HUES48 (cell line): ENCODE results near the gene ELMOD3.
A peak's percentile ranks its signal among the peaks of the same experiment; 100 is the strongest.

ENCODE experiments used
- H3K27ac ChIP-seq: one replicate; pipeline ENCODE4 v1.7.0; 2013; ENCODE audit warnings: low read depth, low read length, inconsistent platforms
- H3K27me3 ChIP-seq: 2 replicates; pipeline ENCODE4 v1.6.1; 2013; ENCODE audit warnings: mild to moderate bottlenecking, low read length; ENCODE audit not compliant: control insufficient read depth, insufficient read depth
- H3K36me3 ChIP-seq: 2 replicates; pipeline ENCODE4 v1.6.1; 2013; ENCODE audit warnings: low read length; ENCODE audit not compliant: control insufficient read depth, insufficient read depth
- H3K4me1 ChIP-seq: 2 replicates; pipeline ENCODE4 v1.6.1; 2013; ENCODE audit warnings: mild to moderate bottlenecking, low read length; ENCODE audit not compliant: control insufficient read depth, insufficient read depth
- H3K4me3 ChIP-seq: 2 replicates; pipeline ENCODE4 v1.5.1; 2013; ENCODE audit warnings: mild to moderate bottlenecking, low read depth, low read length
- H3K9ac ChIP-seq: 2 replicates; pipeline ENCODE4 v1.6.1; 2013; ENCODE audit warnings: mild to moderate bottlenecking, low read depth, low read length, moderate library complexity
- H3K9me3 ChIP-seq: 2 replicates; pipeline ENCODE4 v1.6.1; 2013; ENCODE audit warnings: low read length; ENCODE audit not compliant: control insufficient read depth, insufficient read depth

Gene ELMOD3

GRCh38 chr2:85419009-85419675, 64.6 kb downstream of the ELMOD3 start:
- Histone ChIP-seq H3K36me3 (no peaks in the 10 kb centered on the region), H3K27ac (peak overlapping the region; percentile 85), H3K4me1 (peaks cover 23% of the 10 kb centered on the region), H3K9me3 (no peaks in the 10 kb centered on the region), H3K4me3 (peak overlapping the region; percentile 96), H3K27me3 (no peaks in the 10 kb centered on the region), H3K9ac (peak overlapping the region; percentile 91)

DNA sequence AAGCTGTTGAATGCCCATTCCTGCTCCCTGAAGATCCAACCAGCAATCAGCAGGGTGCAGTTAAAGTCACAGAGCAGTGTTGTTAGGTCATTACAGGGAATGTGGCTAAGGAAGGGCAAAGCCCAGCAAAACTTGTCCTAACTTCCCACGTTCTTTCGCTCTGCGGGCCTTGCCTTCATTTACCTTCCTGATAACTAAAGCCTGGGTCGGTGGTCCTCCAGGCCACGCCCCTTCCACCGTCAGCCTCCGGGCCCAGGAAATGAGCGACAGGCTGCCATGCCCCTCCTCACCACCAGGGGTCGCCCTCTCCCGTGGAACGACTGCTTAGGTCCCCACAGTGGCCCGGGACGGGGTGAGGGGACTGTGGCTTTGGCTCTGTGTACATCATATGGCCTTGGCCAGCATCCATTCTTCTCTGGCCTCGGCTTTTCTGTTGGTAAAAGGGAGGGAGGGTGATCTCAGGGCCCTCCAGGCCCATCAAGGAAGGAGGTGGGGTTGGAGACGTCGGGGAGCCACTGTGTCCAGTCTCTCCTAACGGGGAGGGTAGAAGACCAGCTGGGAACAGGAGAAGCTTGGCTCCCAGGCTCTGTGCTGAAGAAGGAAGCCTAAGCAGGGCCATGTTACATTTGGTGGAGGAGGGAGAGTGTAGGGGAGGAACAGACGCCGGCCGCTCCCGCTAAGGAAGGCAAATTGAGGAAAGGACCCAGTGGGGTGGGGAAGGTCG, 66.1 kb downstream of the ELMOD3 start:
- Histone ChIP-seq H3K27me3 (no peaks in the 10 kb centered on the region), H3K36me3 (no peaks in the 10 kb centered on the region), H3K9me3 (no peaks in the 10 kb centered on the region), H3K4me1 (peaks cover 23% of the 10 kb centered on the region), H3K27ac (peak overlapping the region; percentile 52), H3K4me3 (no peak overlapping the region), H3K9ac (no peak overlapping the region)

DNA sequence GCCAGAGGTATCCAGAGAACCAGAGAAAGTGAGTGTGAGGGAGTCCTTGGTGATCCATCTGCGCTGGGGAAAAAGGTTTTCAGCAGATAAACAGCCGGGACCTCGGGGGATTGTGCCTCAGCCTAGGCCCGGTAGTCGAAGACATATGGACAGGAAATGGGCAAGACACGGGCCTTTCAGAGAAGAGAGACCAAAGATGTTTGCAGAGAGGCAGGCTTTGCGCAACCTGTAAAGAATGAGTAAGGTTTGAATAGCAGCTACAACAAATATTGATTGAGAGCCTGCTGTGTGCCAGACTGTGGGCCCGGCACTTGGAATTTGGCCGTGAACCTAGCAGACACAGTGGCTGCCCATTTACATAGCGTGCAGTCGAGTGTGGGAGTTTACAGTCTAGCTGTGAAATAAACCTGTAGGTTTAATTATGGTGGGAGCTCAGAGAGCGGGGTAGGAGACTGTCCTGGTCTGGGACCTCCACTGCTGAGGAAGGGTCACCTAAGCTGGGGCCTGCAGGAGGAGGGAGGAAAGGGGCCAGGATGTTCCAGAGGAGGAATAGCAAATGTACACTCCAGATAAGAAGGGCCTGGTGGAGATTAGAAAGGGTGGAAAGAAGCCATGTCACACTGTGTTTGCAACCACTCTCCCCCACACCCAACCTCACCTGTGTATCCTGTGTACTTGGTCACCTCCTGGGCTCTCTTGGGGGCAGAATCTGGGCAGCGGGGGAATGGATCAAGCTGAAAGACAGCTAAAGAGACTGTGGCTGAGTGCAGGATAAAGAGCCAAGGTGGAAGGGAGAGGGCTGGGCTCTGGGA, 66.9 kb downstream of the ELMOD3 start:
- no peak overlapping the region for H3K4me3 ChIP-seq
- H3K9ac ChIP-seq: no peak overlapping the region
- H3K4me1 ChIP-seq: peaks cover 23% of the 10 kb centered on the region
- H3K36me3 ChIP-seq: no peaks in the 10 kb centered on the region
- no peaks in the 10 kb centered on the region for H3K9me3 ChIP-seq
- H3K27ac ChIP-seq: peak overlapping the region; percentile 52
- no peaks in the 10 kb centered on the region for H3K27me3 ChIP-seq

DNA sequence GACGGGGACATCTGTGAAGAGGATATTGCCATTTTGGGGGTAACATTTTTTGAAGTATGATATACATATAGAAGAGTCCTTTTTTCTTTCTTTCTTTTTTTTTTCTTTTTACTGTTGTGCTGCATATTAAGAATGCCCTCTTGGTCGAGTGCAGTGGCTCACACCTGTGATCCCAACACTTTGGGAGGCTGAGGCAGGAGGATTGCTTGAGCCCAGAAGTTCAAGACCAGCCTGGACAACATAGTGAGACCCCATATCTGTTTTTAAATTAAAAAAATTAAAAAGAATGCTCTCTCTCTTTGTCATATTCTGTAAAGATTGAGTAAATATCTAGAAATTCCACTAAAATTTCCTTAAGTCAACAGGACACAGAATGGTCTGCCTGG, 67.5 kb downstream of the ELMOD3 start:
- H3K27me3 ChIP-seq: no peaks in the 10 kb centered on the region
- no peak overlapping the region for H3K9ac ChIP-seq
- peaks cover 23% of the 10 kb centered on the region for H3K4me1 ChIP-seq
- no peaks in the 10 kb centered on the region for H3K36me3 ChIP-seq
- no peak overlapping the region for H3K4me3 ChIP-seq
- H3K9me3 ChIP-seq: no peaks in the 10 kb centered on the region
- no peak overlapping the region for H3K27ac ChIP-seq

GRCh38 chr2:85423525-85423924, 69.0 kb downstream of the ELMOD3 start:
- no peak overlapping the region for H3K27ac ChIP-seq
- peaks cover 29% of the 10 kb centered on the region for H3K4me1 ChIP-seq
- H3K9me3 ChIP-seq: no peaks in the 10 kb centered on the region
- 0 out of 2 replicates have a peak, but pooled peaks cover 1% of the 10 kb centered on the region for H3K27me3 ChIP-seq
- no peaks in the 10 kb centered on the region for H3K36me3 ChIP-seq
- no peak overlapping the region for H3K4me3 ChIP-seq
- no peak overlapping the region for H3K9ac ChIP-seq

GRCh38 chr2:85425588-85425987, 71.0 kb downstream of the ELMOD3 start:
- Histone ChIP-seq H3K36me3 (no peaks in the 10 kb centered on the region), H3K27me3 (peaks cover 16% of the 10 kb centered on the region), H3K9ac (no peak overlapping the region), H3K4me3 (no peak overlapping the region), H3K4me1 (peaks cover 31% of the 10 kb centered on the region), H3K9me3 (no peaks in the 10 kb centered on the region), H3K27ac (no peak overlapping the region)

DNA sequence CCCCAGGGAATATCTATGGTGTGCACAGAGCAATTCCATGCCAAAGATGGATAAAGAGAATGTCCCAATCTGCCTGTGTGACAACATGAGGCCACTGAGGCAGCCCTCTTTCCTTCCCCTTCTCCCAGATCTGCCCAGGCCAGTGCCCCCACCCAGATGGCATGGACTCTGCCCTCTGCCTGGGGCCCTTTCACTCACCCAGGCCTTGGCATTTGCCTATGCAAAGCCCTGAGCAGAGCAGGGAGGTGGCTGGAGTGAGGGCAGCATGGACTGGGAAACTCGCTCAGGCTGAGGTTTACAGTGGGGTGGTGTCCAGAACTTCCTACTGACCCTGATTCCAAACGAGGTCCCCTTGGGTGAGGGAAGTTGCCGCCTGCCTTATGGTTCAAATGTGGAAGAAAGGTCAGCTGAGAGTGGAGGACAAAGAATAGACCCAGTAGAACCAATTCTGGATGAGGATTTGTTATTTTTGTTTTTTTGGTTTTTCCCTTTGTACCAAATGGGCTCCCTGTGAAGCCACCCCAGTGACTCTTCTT, 72.8 kb downstream of the ELMOD3 start:
- no peak overlapping the region for H3K27ac ChIP-seq
- H3K9ac ChIP-seq: no peak overlapping the region
- H3K4me1 ChIP-seq: peaks cover 32% of the 10 kb centered on the region
- H3K9me3 ChIP-seq: no peaks in the 10 kb centered on the region
- H3K27me3 ChIP-seq: peaks cover 16% of the 10 kb centered on the region
- no peaks in the 10 kb centered on the region for H3K36me3 ChIP-seq
- H3K4me3 ChIP-seq: no peak overlapping the region

GRCh38 chr2:85428343-85428881, 73.8 kb downstream of the ELMOD3 start:
- Histone ChIP-seq H3K4me3 (no peak overlapping the region), H3K9ac (no peak overlapping the region), H3K27ac (no peak overlapping the region), H3K4me1 (peaks cover 33% of the 10 kb centered on the region), H3K36me3 (no peaks in the 10 kb centered on the region), H3K9me3 (no peaks in the 10 kb centered on the region), H3K27me3 (peaks cover 16% of the 10 kb centered on the region)

- H3K9me3 ChIP-seq: no peaks in the 10 kb centered on the region
- peaks cover 38% of the 10 kb centered on the region for H3K4me1 ChIP-seq
- H3K9ac ChIP-seq: no peak overlapping the region
- H3K27ac ChIP-seq: no peak overlapping the region
- H3K4me3 ChIP-seq: no peak overlapping the region
- H3K27me3 ChIP-seq: peaks cover 16% of the 10 kb centered on the region
- no peaks in the 10 kb centered on the region for H3K36me3 ChIP-seq
These were observed 74.8 kb downstream of the ELMOD3 start for GRCh38 chr2:85429213-85429923.

DNA sequence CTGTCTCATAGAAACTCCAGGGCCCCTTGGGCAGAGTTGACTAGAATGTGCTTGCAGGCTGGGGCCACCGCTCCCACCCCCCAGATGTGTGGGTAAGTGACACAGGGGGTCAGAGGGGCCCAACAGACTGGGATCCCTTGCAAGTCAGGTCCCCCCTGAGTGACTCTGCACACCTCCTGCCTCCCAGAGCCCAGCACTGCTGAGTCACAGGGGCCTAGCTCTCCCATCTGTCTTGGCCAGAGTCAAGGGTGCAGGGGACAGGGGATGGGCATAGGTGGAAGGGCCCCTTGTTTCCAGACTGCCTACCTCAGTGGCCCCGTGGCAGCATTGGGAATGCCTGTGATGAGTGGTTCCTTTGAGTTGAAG, 75.3 kb downstream of the ELMOD3 start:
- Histone ChIP-seq H3K9ac (no peak overlapping the region), H3K9me3 (no peaks in the 10 kb centered on the region), H3K4me1 (peaks cover 38% of the 10 kb centered on the region), H3K27me3 (peaks cover 16% of the 10 kb centered on the region), H3K27ac (no peak overlapping the region), H3K36me3 (no peaks in the 10 kb centered on the region), H3K4me3 (no peak overlapping the region)
